ENCODE results near the gene NR2F1.

- no peak for TF ChIP-seq TAF1 (IDR thresholded peaks at IDR 0.05; ENCODE audit: borderline replicate concordance, low read depth, low read length)
- no peak for TF ChIP-seq POLR2AphosphoS5 (IDR thresholded peaks at IDR 0.05; ENCODE audit: low read depth, low read length)
- no peak for TF ChIP-seq POLR2A (IDR thresholded peaks at IDR 0.05; ENCODE audit: low read depth, low read length)
Observed at GRCh38 chr5:93612855-93613243, 29.8 kb downstream of the NR2F1 start.

Data from GM12892 (cell line).